ENCODE measurements around the gene SLC22A17. TPM values are rescaled to one million over a fixed set of nuclear protein-coding genes. Genes with fewer than 3 reads are reported as not detected.

The SLC22A17 gene
- total and polyA plus RNA-seq, 2 of the 8 experiments (the other 6 are each of a cell fraction or from before 2014, with no cell fraction given): 43.0 to 49.0 TPM

DNA sequence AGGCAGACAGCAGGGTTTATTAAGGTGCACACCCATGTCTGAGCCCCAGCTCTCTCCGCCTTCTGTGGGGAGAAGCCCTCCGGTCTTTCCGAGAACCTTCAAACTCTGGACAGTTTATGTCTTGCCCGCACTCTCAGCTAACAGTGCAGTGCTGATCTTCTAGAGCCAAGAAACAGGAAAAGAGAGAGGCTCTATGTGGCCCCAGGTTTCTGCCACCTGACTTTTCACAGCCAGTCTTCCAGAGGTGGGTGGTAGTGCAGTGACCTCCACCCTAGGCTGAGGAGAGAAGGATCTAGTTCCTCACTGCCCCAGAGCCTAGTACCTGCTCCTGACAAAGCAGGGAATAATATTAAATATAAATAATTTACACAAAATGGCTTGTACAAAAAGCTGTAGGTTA is 4.0 kb upstream of the SLC22A17 start:
- Histone ChIP-seq H3K23me2 (ENCODE audit: low read depth, low read length) (peaks cover 8% of the 10 kb centered on the region), H2BK12ac (ENCODE audit: low read depth, low read length) (no peak overlapping the region), H3K9me3 (ENCODE audit: insufficient read depth in 2 of 2, low read depth in 1 of 2, low read length in 1 of 2) (no peaks in the 10 kb centered on the region), H2AFZ (ENCODE audit: low read length) (no peak overlapping the region), H3K27ac (ENCODE audit: low read depth, low read length) (no peak overlapping the region), H4K5ac (ENCODE audit: insufficient read length, low read depth, low read length) (no peak overlapping the region), H3K27me3 (replicated peaks in 1 of 4; ENCODE audit: control insufficient read depth in 3 of 4, extremely low read depth in 1 of 4, insufficient read depth in 3 of 4, low read length in 3 of 4) (peaks cover 0 to 8% (median 4%) of the 10 kb centered on the region in 4 experiments; a peak in 6 of 7 replicates), H3K18ac (ENCODE audit: extremely low read depth, low read length) (no peak overlapping the region), H2BK15ac (ENCODE audit: low read length) (no peak overlapping the region), H2BK20ac (ENCODE audit: low read length) (no peak overlapping the region), H3K23ac (ENCODE audit: insufficient read length) (no peak overlapping the region), H4K91ac (replicated peaks; ENCODE audit: insufficient read length, low read length) (no peak overlapping the region), H4K8ac (ENCODE audit: extremely low read depth, insufficient read depth, low read length) (no peak overlapping the region), H2BK120ac (replicated peaks; ENCODE audit: low read depth, low read length) (no peak overlapping the region), H3K4me2 (ENCODE audit: insufficient read depth in 1 of 2, low read depth in 2 of 2, low read length in 2 of 2) (no peak overlapping the region), H3K4me3 (ENCODE audit: extremely low read depth in 1 of 4, insufficient read depth in 2 of 4, low read depth in 3 of 4, low read length in 4 of 4) (no peak overlapping the region), H2AK5ac (ENCODE audit: low read depth, low read length) (no peak overlapping the region), H3K56ac (replicated peaks; ENCODE audit: insufficient read length, low read depth, low read length) (no peak overlapping the region), H3K36me3 (ENCODE audit: control insufficient read depth in 2 of 4, insufficient read depth in 4 of 4, low read length in 3 of 4) (peaks cover 0 to 22% (median 10%) of the 10 kb centered on the region in 4 experiments; a peak in 4 of 8 replicates), H2BK5ac (ENCODE audit: low read depth, low read length) (no peak overlapping the region), H3K9ac (replicated peaks in 1 of 4; ENCODE audit: extremely low read depth in 1 of 4, low read depth in 3 of 4, low read length in 3 of 4) (no peak overlapping the region), H3K79me2 (ENCODE audit: control insufficient read depth in 1 of 2, insufficient read depth in 2 of 2, low read length in 2 of 2) (no peaks in the 10 kb centered on the region), H4K20me1 (replicated peaks in 1 of 2; ENCODE audit: control insufficient read depth in 1 of 2, insufficient read depth in 2 of 2, low read length in 2 of 2) (peaks cover 5 to 7% of the 10 kb centered on the region in 2 experiments), H3K4ac (replicated peaks; ENCODE audit: insufficient read length, low read depth, low read length) (no peak overlapping the region), H3K4me1 (replicated peaks in 1 of 4; ENCODE audit: control insufficient read depth in 3 of 4, insufficient read depth in 4 of 4, low read length in 3 of 4) (peaks cover 0 to 2% (median under 1%) of the 10 kb centered on the region in 4 experiments; a peak in 4 of 7 replicates), H3K79me1 (ENCODE audit: low read depth, low read length) (no peaks in the 10 kb centered on the region), H3K14ac (ENCODE audit: insufficient read length) (no peak overlapping the region)
- POLR2A ChIA-PET (ENCODE audit: partially characterized antibody): interaction anchor here (1.1 kb wide), 1 partner anchor 9 kb away, joined by 3 read pairs; no protein-coding TSS in a partner anchor
- DNase-seq (ENCODE audit: low read depth in 1 of 2, low spot score in 2 of 2) (no peak), FAIRE-seq (no peak)
- CTCF ChIA-PET (ENCODE audit: partially characterized antibody): interaction anchor here (1.0 to 20.9 kb wide), 7 partner anchors 9 to 93 kb away, joined by 3 to 333 read pairs (median 8); partner anchors contain the start of genes CMTM5 and IL25
- TF ChIP-seq SIX5 (IDR thresholded peaks at IDR 0.05; ENCODE audit: low read depth, low read length): no peak
- TF ChIP-seq HDAC2 (IDR thresholded peaks at IDR 0.05; ENCODE audit: borderline replicate concordance in 1 of 2, low read depth in 2 of 2, low read length in 2 of 2): no peak
- TF ChIP-seq KDM4A (IDR thresholded peaks at IDR 0.05; ENCODE audit: low read depth, low read length, severe bottlenecking): no peak
- WGBS, 2 experiments (ENCODE audit: extremely low coverage in 1 of 2, insufficient coverage in 1 of 2, insufficient read length in 1 of 2, insufficient replicate concordance in 2 of 2, low coverage in 1 of 2, low lambda C conversion rate in 2 of 2, missing lambda C conversion rate in 1 of 2): 100% methylated on average over 4 of the region's 4 CpGs; no CpG with 5 or more reads in 1 of the 2 experiments

All from H1 (cell line).